Retinal pigment epithelial cell (primary cell): Measurements from ENCODE around the gene NCKAP5.

Experiments used
- DNase-seq: peaks from one replicate; pipeline ENCODE4 v3.0.0-alpha.2; 2010; ENCODE audit warnings: low read depth
- H3K4me3 ChIP-seq: 2 replicates; pipeline ENCODE4 v1.5.1; 2011; ENCODE audit warnings: mild to moderate bottlenecking, low read length, control low read depth, moderate library complexity
- TF ChIP-seq, protein P1 (sequence below): conservative IDR thresholded peaks from 2 replicates; pipeline ENCODE4 v1.5.1; 2011; ENCODE audit warnings: low read depth, low read length, control low read depth, inconsistent platforms

The NCKAP5 gene

DNA sequence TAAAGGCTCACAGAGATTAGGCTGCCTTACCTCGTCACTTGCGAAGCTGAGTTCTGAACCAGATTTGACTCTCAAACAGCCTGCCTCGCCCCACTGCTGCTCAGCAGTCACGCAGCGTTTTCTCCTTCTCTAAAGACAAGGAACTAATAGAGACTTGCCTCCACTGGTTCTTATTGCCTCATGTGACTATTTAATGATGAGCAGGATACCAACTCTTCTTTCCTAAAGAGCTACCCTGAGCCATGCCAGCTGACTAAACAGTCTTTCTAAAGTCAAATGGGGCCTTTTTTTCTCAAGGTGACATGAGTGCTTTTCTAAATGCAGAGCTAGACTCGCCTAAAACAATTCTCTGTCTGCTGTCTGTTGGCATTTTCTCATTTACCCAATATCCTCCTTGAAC is 147.5 kb downstream of the NCKAP5 start:
- H3K4me3 ChIP-seq, result no peak overlapping the region
- no peak for DNase-seq
- TF ChIP-seq, protein P1, sequence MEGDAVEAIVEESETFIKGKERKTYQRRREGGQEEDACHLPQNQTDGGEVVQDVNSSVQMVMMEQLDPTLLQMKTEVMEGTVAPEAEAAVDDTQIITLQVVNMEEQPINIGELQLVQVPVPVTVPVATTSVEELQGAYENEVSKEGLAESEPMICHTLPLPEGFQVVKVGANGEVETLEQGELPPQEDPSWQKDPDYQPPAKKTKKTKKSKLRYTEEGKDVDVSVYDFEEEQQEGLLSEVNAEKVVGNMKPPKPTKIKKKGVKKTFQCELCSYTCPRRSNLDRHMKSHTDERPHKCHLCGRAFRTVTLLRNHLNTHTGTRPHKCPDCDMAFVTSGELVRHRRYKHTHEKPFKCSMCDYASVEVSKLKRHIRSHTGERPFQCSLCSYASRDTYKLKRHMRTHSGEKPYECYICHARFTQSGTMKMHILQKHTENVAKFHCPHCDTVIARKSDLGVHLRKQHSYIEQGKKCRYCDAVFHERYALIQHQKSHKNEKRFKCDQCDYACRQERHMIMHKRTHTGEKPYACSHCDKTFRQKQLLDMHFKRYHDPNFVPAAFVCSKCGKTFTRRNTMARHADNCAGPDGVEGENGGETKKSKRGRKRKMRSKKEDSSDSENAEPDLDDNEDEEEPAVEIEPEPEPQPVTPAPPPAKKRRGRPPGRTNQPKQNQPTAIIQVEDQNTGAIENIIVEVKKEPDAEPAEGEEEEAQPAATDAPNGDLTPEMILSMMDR, result no peak

DNA sequence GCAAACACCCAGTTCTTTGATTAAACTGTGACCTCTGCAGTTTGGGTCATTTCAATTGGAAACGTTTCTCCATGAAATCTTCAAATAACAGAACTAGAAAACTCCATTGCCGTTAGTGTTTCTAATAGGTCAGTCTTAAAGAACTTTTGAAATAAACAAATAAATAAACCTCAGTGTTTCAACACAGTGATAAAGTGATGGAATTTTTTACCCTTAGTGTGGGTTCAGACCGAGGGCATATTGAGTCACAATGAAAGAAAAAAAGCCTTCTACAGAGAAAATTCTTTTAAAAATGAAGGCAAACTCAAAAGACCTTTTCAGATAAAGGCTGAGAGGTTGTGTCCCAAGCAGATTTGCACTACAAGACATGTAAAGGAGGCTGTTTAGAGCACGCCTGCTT is 149.6 kb downstream of the NCKAP5 start:
- TF ChIP-seq, protein P1, result no peak

DNA sequence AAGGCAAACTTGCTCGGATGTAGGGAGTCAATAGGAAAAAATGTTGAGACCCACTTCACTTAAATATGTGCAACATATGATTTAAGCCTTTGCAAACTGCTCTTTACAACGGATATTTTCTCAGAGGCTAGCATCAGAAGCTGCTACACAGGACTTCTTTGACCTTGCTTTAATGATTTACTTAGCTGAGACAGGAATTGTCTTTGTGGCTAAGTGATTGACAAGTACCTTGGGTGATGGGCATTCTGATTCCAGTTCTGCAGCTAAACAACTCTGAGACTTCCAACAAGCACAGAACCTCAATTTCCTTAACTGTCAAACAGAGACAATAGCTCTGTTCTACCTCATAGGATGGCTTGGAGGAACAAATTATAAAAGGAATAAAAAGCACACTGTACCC is 150.2 kb downstream of the NCKAP5 start:
- DNase-seq, result no peak
- TF ChIP-seq, protein P1, result no peak
- no peak overlapping the region for H3K4me3 ChIP-seq

More for the DNA sequence above, 149.6 kb downstream of the NCKAP5 start:
- DNase-seq, result no peak
- H3K4me3 ChIP-seq, result no peak overlapping the region

DNA sequence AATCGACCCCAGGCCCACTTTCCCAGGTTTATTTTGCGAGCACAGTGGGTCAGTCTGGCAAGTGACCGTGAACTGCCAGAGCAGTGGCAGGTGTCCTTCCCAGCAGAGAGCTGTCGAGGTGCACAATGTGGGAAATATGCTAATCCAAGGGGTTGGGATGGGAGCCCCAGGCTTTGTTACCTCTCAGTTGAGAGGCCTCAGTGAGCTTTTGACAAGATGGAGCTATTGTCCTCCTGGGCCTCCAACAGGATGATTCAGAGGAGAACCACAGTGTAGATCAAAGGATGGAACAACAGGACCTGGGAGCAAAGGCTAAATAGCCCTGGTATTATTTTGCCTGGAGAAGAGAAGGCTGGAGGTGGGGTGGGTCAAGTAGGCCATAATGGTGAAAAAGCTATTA is 150.8 kb downstream of the NCKAP5 start:
- TF ChIP-seq, protein P1, result no peak
- H3K4me3 ChIP-seq, result no peak overlapping the region
- DNase-seq, result no peak

DNA sequence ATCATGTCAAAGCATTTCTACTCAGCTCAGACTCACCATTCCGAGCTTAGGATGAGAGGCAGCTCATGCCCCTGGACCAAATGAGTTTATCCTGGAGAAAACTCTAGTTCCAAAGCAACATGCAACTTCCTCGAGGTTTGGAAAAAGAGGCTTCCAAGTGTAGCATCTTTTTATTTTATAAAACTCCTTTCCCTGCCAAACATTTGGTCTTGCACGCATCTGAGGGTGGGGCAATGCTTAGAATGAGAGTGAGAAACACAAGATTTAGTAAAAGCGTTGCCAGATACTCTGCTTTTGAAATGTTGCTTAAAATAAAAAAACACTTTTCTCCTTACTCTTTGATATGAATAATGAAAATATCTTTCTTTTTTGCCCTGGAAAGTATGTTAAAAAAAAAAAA is 151.5 kb downstream of the NCKAP5 start:
- no peak overlapping the region for H3K4me3 ChIP-seq
- TF ChIP-seq, protein P1, result no peak
- no peak for DNase-seq

DNA sequence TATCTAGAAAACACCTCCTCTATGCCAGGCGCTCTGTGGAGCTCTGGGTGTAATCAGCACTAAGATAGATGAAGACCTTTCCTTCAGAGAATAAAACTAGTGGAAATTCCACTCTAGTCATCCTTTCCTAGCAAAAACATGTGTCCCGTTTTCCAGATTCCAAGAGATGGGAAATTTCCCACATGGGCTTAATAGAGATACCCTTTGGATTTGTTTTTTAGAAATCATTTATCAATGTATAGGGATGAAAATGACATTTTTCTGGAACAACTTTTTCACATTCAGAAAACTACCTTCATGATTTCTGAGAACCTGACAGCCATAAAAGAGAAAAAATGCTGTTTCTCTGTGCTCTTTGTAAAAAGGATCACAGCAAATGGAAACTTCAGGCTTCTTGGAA is 152.1 kb downstream of the NCKAP5 start:
- TF ChIP-seq, protein P1, result no peak
- no peak for DNase-seq

DNA sequence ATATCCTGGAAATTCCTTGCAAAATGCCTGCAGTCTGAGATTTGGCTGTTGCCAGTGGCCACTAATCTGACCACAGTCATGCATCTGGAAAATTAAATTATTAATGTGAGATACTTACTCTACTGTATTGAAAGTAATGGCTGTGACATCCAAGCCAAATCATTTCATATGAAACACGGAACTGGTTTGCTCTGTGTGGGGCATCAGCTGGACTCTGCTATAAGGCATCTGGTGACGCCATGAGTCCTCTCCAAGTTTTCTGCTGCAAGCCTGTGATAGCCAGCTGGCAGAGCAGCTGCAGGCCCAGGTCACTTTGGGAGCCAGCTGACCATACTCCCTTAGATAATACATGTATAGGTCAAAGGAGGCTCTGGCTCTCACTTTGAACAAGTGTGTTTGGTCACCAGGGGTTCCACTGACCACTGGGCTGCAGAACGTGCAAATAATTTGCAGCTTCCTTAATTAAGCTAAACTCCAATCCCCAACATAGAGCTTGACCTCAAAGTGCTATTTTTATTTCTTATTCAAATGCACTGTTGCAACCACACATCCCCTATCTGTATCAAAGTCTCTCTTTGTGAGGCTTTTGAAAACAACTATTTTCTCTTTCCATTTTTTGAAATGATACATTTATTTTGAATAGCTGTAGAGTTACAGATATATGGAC is 152.9 kb downstream of the NCKAP5 start:
- no peak overlapping the region for H3K4me3 ChIP-seq
- TF ChIP-seq, protein P1, result no peak
- no peak for DNase-seq

More for the DNA sequence above, 152.1 kb downstream of the NCKAP5 start:
- no peak overlapping the region for H3K4me3 ChIP-seq
